ENCODE results near the gene MYH4.

DNA sequence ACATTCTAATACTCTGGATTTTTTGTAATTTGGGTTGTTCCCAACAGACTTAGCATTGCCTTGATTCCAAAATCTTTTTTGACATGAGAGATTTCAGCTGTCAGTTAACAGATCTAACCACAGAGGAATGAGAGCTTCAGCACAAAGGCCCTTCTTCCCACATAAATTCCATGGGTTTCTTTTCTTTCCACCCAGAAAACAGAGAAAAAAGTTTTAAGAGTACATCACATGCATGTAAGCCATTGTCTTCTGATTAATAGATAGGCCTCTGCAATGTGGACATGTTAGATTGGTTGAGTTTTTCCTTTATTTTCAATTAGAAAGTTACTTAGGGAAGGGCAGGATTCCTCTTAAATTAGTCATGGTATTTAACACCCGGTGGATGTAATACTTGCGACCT lies 48.5 kb downstream of the MYH4 start:
- TF ChIP-seq, protein P1, sequence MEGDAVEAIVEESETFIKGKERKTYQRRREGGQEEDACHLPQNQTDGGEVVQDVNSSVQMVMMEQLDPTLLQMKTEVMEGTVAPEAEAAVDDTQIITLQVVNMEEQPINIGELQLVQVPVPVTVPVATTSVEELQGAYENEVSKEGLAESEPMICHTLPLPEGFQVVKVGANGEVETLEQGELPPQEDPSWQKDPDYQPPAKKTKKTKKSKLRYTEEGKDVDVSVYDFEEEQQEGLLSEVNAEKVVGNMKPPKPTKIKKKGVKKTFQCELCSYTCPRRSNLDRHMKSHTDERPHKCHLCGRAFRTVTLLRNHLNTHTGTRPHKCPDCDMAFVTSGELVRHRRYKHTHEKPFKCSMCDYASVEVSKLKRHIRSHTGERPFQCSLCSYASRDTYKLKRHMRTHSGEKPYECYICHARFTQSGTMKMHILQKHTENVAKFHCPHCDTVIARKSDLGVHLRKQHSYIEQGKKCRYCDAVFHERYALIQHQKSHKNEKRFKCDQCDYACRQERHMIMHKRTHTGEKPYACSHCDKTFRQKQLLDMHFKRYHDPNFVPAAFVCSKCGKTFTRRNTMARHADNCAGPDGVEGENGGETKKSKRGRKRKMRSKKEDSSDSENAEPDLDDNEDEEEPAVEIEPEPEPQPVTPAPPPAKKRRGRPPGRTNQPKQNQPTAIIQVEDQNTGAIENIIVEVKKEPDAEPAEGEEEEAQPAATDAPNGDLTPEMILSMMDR (IDR thresholded peaks at IDR 0.05; ENCODE audit: low read depth, low read length, missing input control), result no peak
- no peak for TF ChIP-seq YY1 (IDR thresholded peaks at IDR 0.05)
- TF ChIP-seq, protein P2, sequence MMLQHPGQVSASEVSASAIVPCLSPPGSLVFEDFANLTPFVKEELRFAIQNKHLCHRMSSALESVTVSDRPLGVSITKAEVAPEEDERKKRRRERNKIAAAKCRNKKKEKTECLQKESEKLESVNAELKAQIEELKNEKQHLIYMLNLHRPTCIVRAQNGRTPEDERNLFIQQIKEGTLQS (IDR thresholded peaks at IDR 0.05), result no peak

Data from liver (tissue), 3 donors.